Rectal smooth muscle tissue (tissue), 1 donor: ENCODE measurements around the gene LRIT2.

ENCODE experiments used
- H3K27ac ChIP-seq: one replicate; pipeline ENCODE4 v1.7.0; 2013; ENCODE audit warnings: low read depth, low read length, inconsistent platforms
- H3K27me3 ChIP-seq: one replicate; pipeline ENCODE4 v1.7.0; 2013; ENCODE audit warnings: low read length; ENCODE audit not compliant: control insufficient read depth, insufficient read depth
- H3K36me3 ChIP-seq: one replicate; pipeline ENCODE4 v1.7.0; 2013; ENCODE audit warnings: low read length; ENCODE audit not compliant: control insufficient read depth, insufficient read depth
- H3K4me1 ChIP-seq: one replicate; pipeline ENCODE4 v1.7.0; 2013; ENCODE audit warnings: low read length; ENCODE audit not compliant: control insufficient read depth, insufficient read depth
- H3K4me3 ChIP-seq: one replicate; pipeline ENCODE4 v1.7.0; 2013; ENCODE audit warnings: low read length
- H3K9ac ChIP-seq: one replicate; pipeline ENCODE4 v1.7.0; 2013; ENCODE audit warnings: low read length

Gene LRIT2

DNA sequence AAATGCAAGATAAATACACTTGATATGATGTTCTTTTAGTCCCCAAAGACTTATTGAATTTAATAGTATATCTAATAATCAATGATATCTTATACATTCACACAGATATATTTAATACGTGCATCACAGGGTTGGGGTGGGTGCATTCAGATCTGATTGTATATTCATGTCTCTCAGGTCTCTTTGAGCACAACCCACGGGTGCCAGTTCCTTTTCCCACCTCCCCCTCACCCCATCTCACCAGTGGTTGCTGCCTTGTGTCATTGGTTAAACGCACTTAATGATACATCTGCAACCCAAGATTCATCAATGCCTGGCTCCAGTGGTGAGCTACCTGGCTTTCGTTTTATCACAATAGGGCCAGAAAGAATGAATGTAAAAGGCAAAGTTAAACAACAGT, 9.8 kb upstream of the LRIT2 start:
- H3K4me3 ChIP-seq = no peak overlapping the region
- no peak overlapping the region for H3K27ac ChIP-seq
- no peaks in the 10 kb centered on the region for H3K36me3 ChIP-seq
- no peak overlapping the region for H3K9ac ChIP-seq
- H3K4me1 ChIP-seq = no peaks in the 10 kb centered on the region
- no peaks in the 10 kb centered on the region for H3K27me3 ChIP-seq

- no peak overlapping the region for H3K9ac ChIP-seq
- no peak overlapping the region for H3K4me3 ChIP-seq
- H3K36me3 ChIP-seq = no peaks in the 10 kb centered on the region
- no peaks in the 10 kb centered on the region for H3K27me3 ChIP-seq
- H3K4me1 ChIP-seq = no peaks in the 10 kb centered on the region
- H3K27ac ChIP-seq = no peak overlapping the region
Measured at GRCh38 chr10:84234479-84234878, 9.1 kb upstream of the LRIT2 start.

- Histone ChIP-seq H3K9ac (no peak overlapping the region), H3K27ac (no peak overlapping the region), H3K4me1 (no peaks in the 10 kb centered on the region), H3K27me3 (no peaks in the 10 kb centered on the region), H3K4me3 (no peak overlapping the region), H3K36me3 (no peaks in the 10 kb centered on the region)
Measured at GRCh38 chr10:84233940-84234339, 8.6 kb upstream of the LRIT2 start.

DNA sequence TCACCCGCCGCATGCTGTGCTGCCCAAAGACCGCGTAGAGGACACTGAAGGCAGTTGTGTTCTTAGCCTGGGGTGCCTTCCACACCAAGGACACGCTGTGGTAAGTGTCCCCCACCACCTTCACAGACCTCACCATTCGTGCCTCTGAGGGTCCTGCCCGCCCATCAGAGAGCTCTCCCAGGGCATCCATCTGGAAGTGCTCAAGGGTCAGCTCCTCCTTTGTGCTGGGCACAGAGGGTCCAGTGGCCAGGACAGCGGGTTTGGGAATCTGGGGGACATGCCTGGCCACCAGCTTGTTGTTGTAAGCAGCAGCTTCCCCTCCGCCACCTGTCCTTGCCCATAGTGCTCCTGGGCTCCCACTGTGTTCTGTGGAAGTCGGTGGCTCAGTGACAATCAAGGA, 7.0 kb upstream of the LRIT2 start:
- Histone ChIP-seq H3K27ac (no peak overlapping the region), H3K4me3 (no peak overlapping the region), H3K9ac (no peak overlapping the region), H3K27me3 (no peaks in the 10 kb centered on the region), H3K36me3 (no peaks in the 10 kb centered on the region), H3K4me1 (no peaks in the 10 kb centered on the region)

- Histone ChIP-seq H3K27ac (no peak overlapping the region), H3K36me3 (no peaks in the 10 kb centered on the region), H3K9ac (no peak overlapping the region), H3K27me3 (no peaks in the 10 kb centered on the region), H3K4me1 (no peaks in the 10 kb centered on the region), H3K4me3 (no peak overlapping the region)
Measured at GRCh38 chr10:84230359-84230758, 5.0 kb upstream of the LRIT2 start.

DNA sequence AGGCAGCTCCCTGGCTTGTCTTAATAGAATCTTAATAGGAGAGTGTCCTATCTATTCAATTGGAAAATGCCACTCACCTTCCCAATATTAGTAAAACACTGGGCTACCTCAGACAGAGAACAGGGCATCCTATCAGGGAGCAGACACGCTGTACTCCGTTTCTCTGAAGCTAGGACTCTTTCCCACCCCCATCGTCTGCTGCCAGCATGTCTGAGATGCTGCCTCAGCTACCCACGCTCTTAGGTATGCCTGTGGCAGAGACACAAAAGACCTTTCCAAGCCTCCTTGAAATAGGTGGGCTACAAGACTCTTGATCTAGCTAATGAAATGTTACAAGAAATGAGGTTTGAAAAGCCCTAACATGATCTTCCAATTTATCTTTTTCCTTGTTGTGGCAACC, 2.5 kb upstream of the LRIT2 start:
- Histone ChIP-seq H3K4me1 (no peaks in the 10 kb centered on the region), H3K27ac (no peak overlapping the region), H3K9ac (no peak overlapping the region), H3K4me3 (no peak overlapping the region), H3K36me3 (no peaks in the 10 kb centered on the region), H3K27me3 (no peaks in the 10 kb centered on the region)

GRCh38 chr10:84226616-84227015, 1.3 kb upstream of the LRIT2 start:
- H3K27ac ChIP-seq = no peak overlapping the region
- H3K4me3 ChIP-seq = no peak overlapping the region
- H3K27me3 ChIP-seq = no peaks in the 10 kb centered on the region
- no peaks in the 10 kb centered on the region for H3K36me3 ChIP-seq
- no peak overlapping the region for H3K9ac ChIP-seq
- no peaks in the 10 kb centered on the region for H3K4me1 ChIP-seq

DNA sequence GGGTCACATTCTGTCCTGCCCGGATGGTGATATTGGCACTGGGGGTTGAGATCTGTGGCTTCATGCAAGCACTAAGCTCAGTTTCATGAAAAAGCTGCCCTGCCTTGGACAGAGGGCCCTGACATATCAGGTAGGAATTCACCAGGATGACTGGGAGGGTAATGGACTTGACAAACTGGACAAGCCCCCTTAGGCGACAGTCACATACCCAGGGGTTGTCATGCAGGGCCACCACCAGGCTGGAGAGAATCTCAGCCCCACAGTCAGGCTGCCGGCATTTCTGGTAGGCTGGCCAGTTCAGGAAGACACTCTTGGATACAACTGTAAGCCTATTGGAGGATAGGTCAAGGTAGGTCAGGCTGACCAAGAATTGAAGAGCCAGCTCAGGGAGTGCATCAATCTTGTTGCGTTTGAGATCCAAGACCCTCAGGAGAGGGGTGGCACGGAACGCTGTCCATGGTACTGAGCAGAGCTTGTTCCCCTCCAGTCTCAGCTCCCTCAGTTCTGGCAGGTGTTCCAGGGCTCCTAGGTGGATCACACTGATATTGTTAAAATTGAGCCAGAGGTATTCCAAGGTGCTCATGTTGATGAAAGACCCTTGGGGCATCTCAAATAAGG, 824 bp downstream of the LRIT2 start:
- H3K9ac ChIP-seq = no peak overlapping the region
- H3K4me1 ChIP-seq = no peaks in the 10 kb centered on the region
- no peaks in the 10 kb centered on the region for H3K36me3 ChIP-seq
- no peaks in the 10 kb centered on the region for H3K27me3 ChIP-seq
- no peak overlapping the region for H3K27ac ChIP-seq
- no peak overlapping the region for H3K4me3 ChIP-seq

GRCh38 chr10:84221916-84222315, 3.4 kb downstream of the LRIT2 start:
- Histone ChIP-seq H3K4me3 (no peak overlapping the region), H3K4me1 (no peaks in the 10 kb centered on the region), H3K27me3 (no peaks in the 10 kb centered on the region), H3K27ac (no peak overlapping the region), H3K9ac (no peak overlapping the region), H3K36me3 (no peaks in the 10 kb centered on the region)

DNA sequence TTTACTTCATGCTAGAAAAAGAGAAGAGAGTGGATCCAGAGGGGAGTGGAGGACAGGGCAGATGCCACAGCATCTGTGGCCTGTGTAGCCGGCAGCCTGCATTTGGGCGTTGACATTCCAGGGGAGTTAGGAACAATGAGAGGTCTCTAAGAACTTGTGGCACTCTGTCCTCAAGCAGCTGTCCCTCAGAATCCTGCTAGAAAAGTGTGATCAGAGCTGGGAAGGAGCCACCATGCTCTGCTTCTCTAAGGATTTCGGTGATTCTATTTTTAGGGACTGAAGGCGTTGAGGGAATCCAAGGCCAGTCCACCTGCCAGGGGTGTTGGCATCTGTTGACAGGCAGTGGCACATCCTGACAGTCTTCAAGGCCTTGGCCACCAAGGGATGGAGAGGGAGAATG, 7.6 kb downstream of the LRIT2 start:
- Histone ChIP-seq H3K9ac (no peak overlapping the region), H3K4me3 (no peak overlapping the region), H3K36me3 (no peaks in the 10 kb centered on the region), H3K27me3 (no peaks in the 10 kb centered on the region), H3K27ac (no peak overlapping the region), H3K4me1 (no peaks in the 10 kb centered on the region)

DNA sequence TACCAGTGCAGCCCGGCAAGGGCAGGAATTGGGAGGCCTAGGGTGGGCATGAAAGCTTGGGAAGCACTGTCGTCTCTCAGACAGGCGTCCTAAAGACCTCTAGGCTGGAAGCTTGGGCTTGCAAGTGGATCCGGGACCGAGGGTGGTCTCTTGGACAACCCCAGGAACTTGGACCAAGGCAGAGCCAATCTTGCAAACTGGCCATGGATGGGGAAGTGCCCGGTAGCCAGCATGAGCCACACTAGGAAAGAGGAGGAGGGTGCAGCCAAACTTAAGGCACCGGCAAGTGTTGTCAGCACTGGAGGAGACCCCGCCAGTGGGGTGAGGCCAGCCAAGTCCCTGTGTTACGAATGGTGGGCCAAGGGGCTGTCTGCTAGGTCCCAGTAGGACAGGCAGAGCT, 8.5 kb downstream of the LRIT2 start:
- Histone ChIP-seq H3K27me3 (no peaks in the 10 kb centered on the region), H3K4me3 (no peak overlapping the region), H3K4me1 (no peaks in the 10 kb centered on the region), H3K36me3 (no peaks in the 10 kb centered on the region), H3K27ac (no peak overlapping the region), H3K9ac (no peak overlapping the region)

- Histone ChIP-seq H3K27me3 (no peaks in the 10 kb centered on the region), H3K27ac (no peak overlapping the region), H3K4me3 (no peak overlapping the region), H3K9ac (no peak overlapping the region), H3K4me1 (no peaks in the 10 kb centered on the region), H3K36me3 (no peaks in the 10 kb centered on the region)
Measured at GRCh38 chr10:84214612-84215235, 10.6 kb downstream of the LRIT2 start.

DNA sequence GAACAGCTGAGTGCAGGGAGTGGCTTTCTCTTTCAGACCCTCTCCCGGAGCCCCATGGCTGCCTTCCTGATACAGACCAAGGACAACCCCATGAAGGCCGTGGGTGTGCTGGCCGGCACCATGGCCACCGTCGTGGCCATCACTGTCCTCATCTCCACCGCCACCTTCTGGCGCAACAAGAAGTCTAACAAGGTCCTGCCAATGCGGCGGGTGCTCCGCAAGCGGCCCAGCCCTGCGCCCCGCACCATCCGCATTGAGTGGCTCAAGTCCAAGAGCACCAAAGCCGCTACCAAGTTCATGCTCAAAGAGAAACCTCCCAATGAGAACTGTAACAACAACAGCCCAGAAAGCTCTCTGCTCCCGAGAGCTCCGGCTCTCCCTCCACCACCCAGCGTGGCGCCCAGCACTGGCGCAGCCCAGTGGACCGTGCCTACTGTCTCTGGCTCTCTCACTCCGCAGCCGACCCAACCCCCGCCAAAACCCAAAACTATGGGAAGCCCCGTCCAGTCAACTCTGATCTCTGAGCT, 11.2 kb downstream of the LRIT2 start:
- Histone ChIP-seq H3K27ac (no peak overlapping the region), H3K27me3 (no peaks in the 10 kb centered on the region), H3K4me1 (no peaks in the 10 kb centered on the region), H3K36me3 (no peaks in the 10 kb centered on the region), H3K4me3 (no peak overlapping the region), H3K9ac (no peak overlapping the region)
